Kidney epithelial cell (primary cell): ENCODE results near the gene NKAIN4. TPM values are rescaled to one million over a fixed set of nuclear protein-coding genes. Genes with fewer than 3 reads are reported as not detected.

Experiments used
- DNase-seq: peaks from one replicate; pipeline ENCODE4 v3.0.0-alpha.2; 2010; ENCODE audit warnings: low read depth
- H3K27me3 ChIP-seq: 2 replicates; pipeline ENCODE4 v1.6.0; 2011; ENCODE audit warnings: low read length; ENCODE audit not compliant: control insufficient read depth, insufficient read depth
- H3K36me3 ChIP-seq: 2 replicates; pipeline ENCODE4 v1.5.1; 2011; ENCODE audit warnings: low read length; ENCODE audit not compliant: control insufficient read depth, insufficient read depth
- H3K4me3 ChIP-seq: 2 replicates; pipeline ENCODE4 v1.5.1; 2011; ENCODE audit warnings: low read depth, mild to moderate bottlenecking, control low read depth, low read length
- CTCF ChIP-seq: IDR thresholded peaks from 2 replicates; pipeline ENCODE4 v1.5.1; 2011; ENCODE audit warnings: mild to moderate bottlenecking, moderate library complexity, low read length, control low read depth, inconsistent platforms; ENCODE audit not compliant: insufficient read depth, poor library complexity, severe bottlenecking
- total RNA-seq: library from RNA; depleted of rRNA; stranded (reverse); fragments of >200 nt; gene quantifications from 2 replicates; pipeline ENCODE4 v1.2.3, GENCODE V29; 2015

NKAIN4 gene
- total RNA-seq, 1 donor from 2014 or later: 65.4 TPM

- H3K27me3 ChIP-seq: peaks cover 32% of the 10 kb centered on the region
- no peak overlapping the region for H3K4me3 ChIP-seq
- no peak for DNase-seq
- no peaks in the 10 kb centered on the region for H3K36me3 ChIP-seq
- no peak for TF ChIP-seq CTCF
Observed at GRCh38 chr20:63264000-63264399, 9.7 kb upstream of the NKAIN4 start.

GRCh38 chr20:63262836-63263235 is 8.6 kb upstream of the NKAIN4 start:
- peaks cover 35% of the 10 kb centered on the region for H3K27me3 ChIP-seq
- DNase-seq: no peak

GRCh38 chr20:63261795-63262528 is 7.7 kb upstream of the NKAIN4 start:
- no peak for DNase-seq
- Histone ChIP-seq H3K27me3 (peaks cover 35% of the 10 kb centered on the region), H3K4me3 (no peak overlapping the region), H3K36me3 (no peaks in the 10 kb centered on the region)
- no peak for TF ChIP-seq CTCF

More at GRCh38 chr20:63262836-63263235, 8.6 kb upstream of the NKAIN4 start:
- Histone ChIP-seq H3K4me3 (no peak overlapping the region), H3K36me3 (no peaks in the 10 kb centered on the region)
- TF ChIP-seq CTCF: no peak

GRCh38 chr20:63261060-63261794 is 7.0 kb upstream of the NKAIN4 start:
- no peak for DNase-seq
- H3K36me3 ChIP-seq: no peaks in the 10 kb centered on the region
- H3K27me3 ChIP-seq: peaks cover 42% of the 10 kb centered on the region
- TF ChIP-seq CTCF: no peak
- no peak overlapping the region for H3K4me3 ChIP-seq

- Histone ChIP-seq H3K27me3 (peaks cover 46% of the 10 kb centered on the region), H3K36me3 (no peaks in the 10 kb centered on the region), H3K4me3 (no peak overlapping the region)
- no peak for TF ChIP-seq CTCF
- no peak for DNase-seq
Observed at GRCh38 chr20:63260521-63260920, 6.3 kb upstream of the NKAIN4 start.
